GM18873 (cell line): ENCODE measurements around the gene BMPR2.
"Not testable (repeated sequence)": the region's sequence is repeated elsewhere in the genome, so short reads cannot be mapped to it uniquely, and the experiment has no call there.

Experiments
- ATAC-seq: cut with Tn5 transposase; IDR thresholded peaks from one replicate; pipeline ENCODE4 v1.9.1; 2021; ENCODE audit warnings: mild to moderate bottlenecking, moderate library complexity, moderate number of reproducible peaks; ENCODE audit not compliant: unreplicated experiment, low FRiP score

Gene BMPR2

DNA sequence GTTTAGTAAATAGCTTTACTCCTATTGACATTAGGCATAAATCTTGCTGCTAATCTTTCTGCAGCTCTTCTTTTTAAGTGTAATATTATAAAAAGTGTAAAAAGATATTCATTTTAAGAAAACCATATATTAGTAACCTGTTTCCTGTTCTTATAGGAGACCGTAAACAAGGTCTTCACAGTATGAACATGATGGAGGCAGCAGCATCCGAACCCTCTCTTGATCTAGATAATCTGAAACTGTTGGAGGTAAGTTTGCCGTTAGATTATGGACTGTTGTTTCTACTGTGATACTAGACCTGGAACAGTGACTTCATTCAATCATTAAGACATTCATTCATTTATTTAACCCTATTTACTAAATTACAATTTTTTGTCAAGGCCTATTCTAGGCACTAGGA lies 138.6 kb downstream of the BMPR2 start:
- no peak for ATAC-seq

- no peak for ATAC-seq
These were observed 143.3 kb downstream of the BMPR2 start for GRCh38 chr2:202519453-202519852.

DNA sequence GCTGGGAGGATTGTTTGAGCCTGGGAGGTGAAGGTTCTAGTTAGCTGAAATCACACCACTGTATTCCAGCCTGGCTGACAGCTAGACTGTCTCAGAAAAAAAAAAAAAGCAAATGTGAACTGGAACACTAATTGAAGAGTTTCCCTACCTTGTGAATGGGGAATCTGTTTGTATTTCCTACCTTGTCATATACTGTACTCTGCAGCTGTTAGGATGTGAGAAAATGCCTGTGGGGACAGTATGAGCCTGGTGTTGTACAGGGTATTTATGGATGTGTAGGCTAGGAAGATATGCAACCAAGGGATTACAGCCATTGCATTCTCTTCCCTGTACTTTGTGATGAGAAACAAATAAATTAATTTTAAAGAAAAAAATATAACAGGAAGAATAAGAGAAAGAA lies 145.3 kb downstream of the BMPR2 start:
- ATAC-seq = no peak

GRCh38 chr2:202529389-202529788 lies 153.3 kb downstream of the BMPR2 start:
- ATAC-seq = no peak

DNA sequence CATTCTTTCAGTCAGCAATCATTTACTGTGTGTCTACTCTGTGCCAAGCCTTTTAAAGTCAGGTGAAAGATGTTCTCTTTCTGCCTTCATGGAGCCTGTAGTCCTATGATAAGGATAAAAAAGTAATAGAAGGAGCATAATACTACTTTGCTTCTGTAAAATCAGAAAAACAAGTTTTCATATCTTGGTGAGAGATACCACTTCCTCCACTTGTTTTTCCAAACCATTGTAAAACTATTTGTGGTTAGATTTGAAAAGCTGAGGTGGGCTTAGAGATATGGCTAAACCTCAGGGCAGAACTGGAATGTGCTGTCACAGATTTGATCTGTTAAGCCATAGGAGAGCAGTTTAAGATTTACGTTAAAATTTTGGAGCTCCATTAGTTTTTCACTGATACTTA lies 153.9 kb downstream of the BMPR2 start:
- ATAC-seq = no peak

DNA sequence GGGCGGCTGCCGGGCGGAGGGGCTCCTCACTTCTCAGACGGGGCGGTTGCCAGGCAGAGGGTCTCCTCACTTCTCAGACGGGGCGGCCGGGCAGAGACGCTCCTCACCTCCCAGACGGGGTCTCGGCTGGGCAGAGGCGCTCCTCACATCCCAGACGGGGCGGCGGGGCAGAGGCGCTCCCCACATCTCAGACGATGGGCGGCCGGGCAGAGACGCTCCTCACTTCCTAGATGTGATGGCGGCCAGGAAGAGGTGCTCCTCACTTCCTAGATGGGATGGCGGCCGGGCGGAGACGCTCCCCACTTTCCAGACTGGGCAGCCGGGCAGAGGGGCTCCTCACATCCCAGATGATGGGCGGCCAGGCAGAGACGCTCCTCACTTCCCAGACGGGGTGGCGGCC lies 159.2 kb downstream of the BMPR2 start:
- ATAC-seq = not testable (repeated sequence)

GRCh38 chr2:202541137-202541536 lies 165.0 kb downstream of the BMPR2 start:
- ATAC-seq = no peak

GRCh38 chr2:202542142-202542541 lies 166.0 kb downstream of the BMPR2 start:
- ATAC-seq = no peak

DNA sequence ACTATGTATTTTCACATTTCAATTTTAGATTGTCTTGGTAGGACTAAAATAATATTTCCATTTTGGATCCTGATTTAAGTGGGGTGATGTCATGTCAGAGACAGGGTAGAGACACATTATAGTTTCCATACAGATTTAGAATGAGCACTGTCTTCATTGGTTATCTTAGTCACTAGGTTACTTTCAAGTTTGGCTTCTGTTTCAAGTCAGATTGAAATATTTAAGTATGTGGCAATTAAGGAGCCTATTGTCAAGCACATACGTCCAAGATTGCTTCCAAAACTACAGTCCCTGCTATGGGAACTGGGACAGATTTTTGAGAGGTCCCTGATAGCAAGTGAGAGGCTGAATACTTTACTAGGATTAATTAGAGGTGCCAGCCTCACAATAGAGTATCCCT lies 169.4 kb downstream of the BMPR2 start:
- no peak for ATAC-seq

DNA sequence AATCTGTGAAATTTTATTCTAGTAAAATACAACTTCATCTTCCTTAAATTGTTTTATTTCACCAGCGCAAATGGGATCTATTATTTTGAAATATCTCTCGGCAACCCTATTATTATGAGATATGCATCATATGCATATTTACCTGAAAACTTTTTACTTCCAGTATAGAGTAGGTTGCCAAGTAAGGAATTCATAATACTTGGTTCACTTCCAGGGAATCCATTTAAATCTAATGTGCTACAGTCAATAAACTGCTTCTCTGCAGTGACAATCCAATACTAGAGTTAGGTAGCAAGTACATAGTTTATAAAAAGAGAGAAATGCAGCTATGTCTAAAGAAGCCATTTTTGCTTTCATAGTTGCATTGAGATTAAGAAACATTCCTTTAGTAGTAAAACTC lies 169.8 kb downstream of the BMPR2 start:
- no peak for ATAC-seq

- ATAC-seq = not testable (repeated sequence)
These were observed 170.5 kb downstream of the BMPR2 start for GRCh38 chr2:202546499-202547141.

DNA sequence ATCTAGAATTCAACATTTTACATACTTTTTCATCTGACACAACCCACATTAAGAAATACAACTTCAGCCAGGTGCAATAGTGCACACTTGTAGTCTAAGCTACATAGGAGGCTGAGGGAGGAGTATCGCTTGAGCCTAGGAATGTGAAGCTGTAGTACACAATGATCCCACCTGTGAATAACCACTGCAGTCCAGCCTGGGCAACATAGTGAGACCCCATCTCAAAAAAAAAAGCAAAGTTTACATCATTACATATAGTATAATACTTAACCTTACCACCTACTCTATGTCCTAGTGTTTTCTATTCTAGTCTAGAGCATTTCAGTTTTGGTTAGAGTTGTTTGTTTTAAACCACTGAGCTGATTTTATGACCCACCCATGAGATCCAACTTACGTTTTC lies 172.1 kb downstream of the BMPR2 start:
- no peak for ATAC-seq

GRCh38 chr2:202551000-202551399 lies 174.9 kb downstream of the BMPR2 start:
- ATAC-seq = not testable (repeated sequence)

DNA sequence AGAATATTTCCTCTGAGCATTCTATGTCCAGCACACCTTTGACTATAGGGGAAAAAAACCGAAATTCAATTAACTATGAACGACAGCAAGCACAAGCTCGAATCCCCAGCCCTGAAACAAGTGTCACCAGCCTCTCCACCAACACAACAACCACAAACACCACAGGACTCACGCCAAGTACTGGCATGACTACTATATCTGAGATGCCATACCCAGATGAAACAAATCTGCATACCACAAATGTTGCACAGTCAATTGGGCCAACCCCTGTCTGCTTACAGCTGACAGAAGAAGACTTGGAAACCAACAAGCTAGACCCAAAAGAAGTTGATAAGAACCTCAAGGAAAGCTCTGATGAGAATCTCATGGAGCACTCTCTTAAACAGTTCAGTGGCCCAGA lies 179.2 kb downstream of the BMPR2 start:
- ATAC-seq = no peak

- ATAC-seq = no peak
These were observed 184.1 kb downstream of the BMPR2 start for GRCh38 chr2:202560200-202560599.

DNA sequence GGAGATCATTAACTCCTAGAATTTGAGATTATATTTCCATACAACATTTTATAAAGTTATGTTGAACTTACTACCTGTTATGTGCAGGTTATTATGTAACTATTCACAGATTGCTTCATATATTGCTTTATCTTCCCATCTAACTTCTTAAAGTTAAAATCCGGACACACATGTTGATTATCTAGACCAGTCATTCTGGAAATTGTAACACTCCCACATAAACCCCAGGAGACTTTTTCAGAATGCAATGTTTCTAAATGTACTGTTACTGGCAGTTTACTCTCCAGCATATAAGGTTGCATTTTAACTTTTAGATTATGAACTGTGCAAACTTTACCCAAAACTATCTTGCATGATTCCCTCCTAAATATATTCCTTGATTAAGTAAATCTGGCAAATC lies 188.1 kb downstream of the BMPR2 start:
- no peak for ATAC-seq

DNA sequence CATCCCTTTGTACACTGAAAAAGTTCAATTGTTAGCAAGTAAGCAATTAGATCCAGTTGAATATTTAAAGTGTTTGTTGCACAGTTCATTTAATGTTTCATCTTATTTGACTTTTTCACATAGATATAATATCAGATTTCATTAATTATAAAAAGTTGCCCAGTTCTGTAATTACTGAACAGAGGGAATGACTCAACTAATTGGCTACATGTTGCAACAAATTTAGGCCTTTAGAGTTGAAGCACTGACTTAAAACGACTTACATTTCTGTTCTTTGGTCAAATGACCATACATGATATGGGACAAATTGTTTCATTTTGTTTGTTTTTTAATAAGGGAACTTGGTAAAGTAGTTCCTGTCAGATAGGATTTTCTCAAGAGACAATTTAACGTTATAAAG lies 190.2 kb downstream of the BMPR2 start:
- ATAC-seq = no peak

- no peak for ATAC-seq
These were observed 198.4 kb downstream of the BMPR2 start for GRCh38 chr2:202574541-202574940.

DNA sequence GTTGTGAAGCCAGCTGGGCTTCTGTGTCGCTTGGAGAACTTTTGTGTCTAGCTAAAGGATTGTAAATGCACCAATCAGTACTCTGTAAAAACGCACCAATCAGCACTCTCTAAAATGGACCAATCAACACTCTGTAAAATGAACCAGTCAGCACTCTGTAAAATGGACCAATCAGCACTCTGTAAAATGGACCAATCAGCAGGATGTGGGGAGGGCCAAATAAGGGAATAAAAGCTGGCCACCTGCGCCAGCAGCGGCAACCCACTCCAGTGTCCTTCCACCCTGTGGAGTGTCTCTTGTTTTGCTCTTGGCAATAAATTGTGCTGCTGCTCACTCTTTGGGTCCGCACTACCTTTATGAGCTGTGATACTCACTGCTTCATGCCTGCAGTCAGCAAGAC lies 199.1 kb downstream of the BMPR2 start:
- ATAC-seq = not testable (repeated sequence)

GRCh38 chr2:202577250-202578183 lies 201.4 kb downstream of the BMPR2 start:
- no peak for ATAC-seq

DNA sequence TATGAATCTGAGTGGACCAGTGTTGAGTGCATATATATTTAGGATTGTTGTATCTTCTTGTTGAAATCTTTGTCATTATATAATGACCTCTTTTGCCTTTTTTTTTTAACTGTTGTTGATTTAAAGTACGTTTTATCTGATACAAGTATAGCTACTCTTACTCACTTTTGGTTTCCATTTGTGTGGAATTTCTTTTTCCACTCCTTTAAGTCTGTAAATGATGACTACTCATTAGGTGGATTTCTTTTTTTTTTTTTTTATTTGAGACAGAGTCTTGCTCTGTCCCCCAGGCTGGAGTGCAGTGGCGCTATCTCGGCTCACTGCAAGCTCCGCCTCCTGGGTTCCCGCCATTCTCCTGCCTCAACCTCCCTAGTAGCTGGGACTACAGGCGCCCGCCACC lies 206.7 kb downstream of the BMPR2 start:
- ATAC-seq = not testable (repeated sequence)

GRCh38 chr2:202583709-202584219 lies 207.6 kb downstream of the BMPR2 start:
- no peak for ATAC-seq
